Activated CD4-positive, alpha-beta T cell treated with anti-CD3 and anti-CD28 coated beads, Interleukin-2, Interleukin-4, amounts not matched to agents 100 ng/mL and 50 ng/mL, durations not matched to agents 16 hours and 8 hours (primary cell): ENCODE data around the gene ANKDD1B.

Experiments
- DNase-seq: peaks from one replicate; pipeline ENCODE4 v3.0.0-alpha.2; 2020; ENCODE audit warnings: low spot score

ANKDD1B gene

DNA sequence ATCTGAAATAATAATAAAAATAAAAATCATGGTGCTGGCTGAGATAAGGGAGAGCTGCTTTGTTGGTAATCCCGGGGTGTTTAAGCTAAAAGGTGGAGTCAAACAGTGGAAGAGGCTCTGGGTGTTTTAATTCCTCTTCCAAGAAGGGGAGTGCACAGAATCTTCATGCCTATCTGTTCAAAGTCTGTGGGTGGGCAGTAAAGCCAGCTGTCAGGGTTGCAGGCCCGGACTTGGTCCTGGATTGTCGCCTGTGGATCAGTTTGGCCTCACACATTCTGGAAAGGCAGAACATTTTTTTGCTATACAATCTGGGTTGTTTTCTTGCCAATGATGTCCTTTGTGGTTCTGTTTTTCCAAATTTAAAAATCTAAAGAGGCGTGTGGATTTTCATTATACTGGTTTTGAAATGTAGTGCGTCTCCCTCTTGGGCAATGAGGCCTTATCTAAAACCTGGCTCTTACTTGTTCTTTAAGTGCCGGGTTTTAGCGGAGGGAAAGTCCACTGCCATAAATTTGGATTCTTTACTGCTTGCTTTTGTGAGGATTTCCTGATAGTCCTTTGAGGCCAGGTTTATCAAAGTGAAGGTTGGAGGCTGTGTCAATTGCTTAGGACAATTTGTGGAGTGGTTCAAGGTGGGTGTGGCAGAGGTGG, 5.8 kb downstream of the ANKDD1B start:
- DNase-seq: no peak

DNA sequence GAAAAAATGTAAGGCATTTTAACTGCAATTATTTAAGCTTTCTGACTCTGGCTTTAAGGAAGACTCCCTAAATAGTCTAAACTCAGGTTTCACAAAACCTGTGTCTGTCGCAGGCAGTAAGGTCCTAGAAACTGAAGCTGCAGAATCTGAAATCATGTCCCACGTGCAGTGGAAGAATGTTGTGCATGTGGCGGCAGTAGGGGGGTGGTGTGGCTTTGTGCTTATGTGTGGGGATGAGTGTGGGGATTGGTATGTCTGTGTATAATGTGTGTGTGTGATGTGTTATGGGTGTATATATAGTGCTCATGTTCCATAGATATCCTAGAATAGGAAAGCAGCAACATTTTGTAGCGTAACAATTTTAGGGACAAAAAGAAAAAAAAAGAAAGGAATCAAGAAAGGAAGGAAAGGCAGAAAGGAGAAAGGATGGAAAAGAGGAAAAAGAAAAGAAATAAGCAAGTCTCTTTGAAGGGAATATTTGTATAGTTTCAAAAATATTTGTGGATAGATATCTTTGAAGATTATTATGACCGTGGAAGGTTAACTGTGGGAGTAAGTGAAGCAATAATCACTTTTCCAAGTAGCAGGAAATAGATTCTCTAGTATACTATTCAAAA, 6.6 kb downstream of the ANKDD1B start:
- no peak for DNase-seq

GRCh38 chr5:75620184-75620959, 9.1 kb downstream of the ANKDD1B start:
- no peak for DNase-seq

DNA sequence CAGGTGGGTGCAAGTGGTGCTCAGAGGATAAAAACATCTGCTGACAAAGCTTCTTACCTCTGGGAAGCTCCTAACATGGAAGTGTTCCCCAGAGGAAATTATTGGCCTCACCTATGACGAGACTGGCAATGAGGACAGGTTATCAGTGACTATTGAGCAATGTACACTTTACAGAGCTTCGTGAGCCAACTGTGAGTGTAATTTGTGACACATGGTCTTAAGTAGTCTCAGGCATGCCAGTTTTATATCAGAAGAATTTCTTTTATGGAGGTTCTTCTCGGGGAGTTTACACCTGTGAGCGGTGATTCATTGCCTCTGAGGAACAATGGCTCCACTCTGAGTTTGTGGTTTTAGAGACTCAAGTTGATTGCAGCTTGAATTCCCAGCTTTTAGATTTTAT, 11.3 kb downstream of the ANKDD1B start:
- DNase-seq: no peak

GRCh38 chr5:75623846-75624245, 12.6 kb downstream of the ANKDD1B start:
- no peak for DNase-seq

DNA sequence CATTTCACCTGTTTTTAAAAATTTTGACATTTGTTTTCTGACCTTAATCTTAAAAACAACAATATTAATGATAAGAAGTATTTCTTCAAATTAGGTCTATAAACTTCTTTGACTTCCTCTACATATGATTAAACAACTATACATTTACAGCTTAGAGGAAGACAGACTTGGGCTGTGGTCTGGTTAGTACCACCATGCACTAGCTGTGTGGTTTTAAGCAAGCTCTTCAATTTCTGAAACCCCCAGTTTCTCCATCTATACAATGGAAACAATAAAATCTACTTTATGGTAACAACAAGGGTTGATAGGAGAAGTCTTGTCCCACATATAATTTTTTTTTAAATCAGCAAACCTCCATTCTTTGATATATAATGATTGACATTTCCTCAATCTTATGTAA, 15.7 kb downstream of the ANKDD1B start:
- no peak for DNase-seq

DNA sequence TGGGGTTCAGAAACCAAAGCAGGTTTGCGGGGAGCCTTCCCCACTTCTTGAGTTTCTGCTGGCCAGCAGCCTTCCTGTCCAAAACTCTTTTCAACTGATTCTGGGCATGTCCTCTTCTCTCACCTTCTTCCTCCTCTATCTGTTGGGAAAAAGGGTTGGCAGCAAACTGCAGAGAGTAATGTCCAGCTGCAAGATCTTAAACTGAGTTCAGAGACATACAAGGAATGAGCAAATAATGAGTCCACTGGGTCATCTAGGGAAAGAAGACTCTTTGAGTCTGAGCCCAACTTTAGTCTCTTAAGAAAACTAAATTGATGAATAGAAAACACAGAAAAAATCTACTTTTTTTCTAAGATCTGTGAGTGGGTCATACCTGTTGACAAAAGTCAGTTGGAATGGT, 16.5 kb downstream of the ANKDD1B start:
- no peak for DNase-seq

DNA sequence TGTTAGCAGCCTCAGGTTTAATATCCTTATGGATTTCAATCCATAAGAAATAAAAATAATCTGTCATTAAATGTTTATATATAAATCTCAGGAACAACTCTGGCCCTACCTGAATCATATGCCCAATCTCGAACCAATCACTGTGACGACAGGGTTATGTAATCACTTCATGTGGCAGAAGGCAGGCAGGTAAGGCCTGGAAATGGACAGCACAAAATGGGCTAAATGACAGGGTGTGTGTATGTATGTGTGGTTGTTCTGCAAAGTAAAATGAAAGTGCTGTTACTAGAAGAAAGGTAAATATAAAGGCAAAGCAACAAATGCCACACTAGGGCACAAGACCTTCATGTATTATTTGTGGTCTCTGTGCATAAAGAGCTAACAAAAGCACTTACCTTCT, 19.6 kb downstream of the ANKDD1B start:
- no peak for DNase-seq

GRCh38 chr5:75632321-75632720, 21.1 kb downstream of the ANKDD1B start:
- DNase-seq: no peak

DNA sequence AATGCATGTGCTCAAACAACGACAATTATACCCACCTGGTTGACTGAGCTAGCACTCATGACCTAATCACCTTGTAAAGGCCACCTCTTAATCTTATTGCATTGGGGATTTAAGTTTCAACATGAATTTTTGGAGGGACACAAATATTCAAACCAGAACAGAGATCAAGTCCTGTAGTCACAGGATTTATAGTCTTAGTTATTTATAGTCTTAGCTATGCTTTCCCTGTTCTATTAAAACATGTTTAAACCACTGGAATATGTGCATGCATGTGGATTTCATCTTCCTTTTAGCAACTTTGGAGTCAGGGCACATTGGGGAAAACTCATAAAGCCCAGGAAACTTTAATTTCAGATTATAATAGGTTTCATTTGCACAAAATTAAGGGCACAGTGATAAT, 26.7 kb downstream of the ANKDD1B start:
- no peak for DNase-seq

DNA sequence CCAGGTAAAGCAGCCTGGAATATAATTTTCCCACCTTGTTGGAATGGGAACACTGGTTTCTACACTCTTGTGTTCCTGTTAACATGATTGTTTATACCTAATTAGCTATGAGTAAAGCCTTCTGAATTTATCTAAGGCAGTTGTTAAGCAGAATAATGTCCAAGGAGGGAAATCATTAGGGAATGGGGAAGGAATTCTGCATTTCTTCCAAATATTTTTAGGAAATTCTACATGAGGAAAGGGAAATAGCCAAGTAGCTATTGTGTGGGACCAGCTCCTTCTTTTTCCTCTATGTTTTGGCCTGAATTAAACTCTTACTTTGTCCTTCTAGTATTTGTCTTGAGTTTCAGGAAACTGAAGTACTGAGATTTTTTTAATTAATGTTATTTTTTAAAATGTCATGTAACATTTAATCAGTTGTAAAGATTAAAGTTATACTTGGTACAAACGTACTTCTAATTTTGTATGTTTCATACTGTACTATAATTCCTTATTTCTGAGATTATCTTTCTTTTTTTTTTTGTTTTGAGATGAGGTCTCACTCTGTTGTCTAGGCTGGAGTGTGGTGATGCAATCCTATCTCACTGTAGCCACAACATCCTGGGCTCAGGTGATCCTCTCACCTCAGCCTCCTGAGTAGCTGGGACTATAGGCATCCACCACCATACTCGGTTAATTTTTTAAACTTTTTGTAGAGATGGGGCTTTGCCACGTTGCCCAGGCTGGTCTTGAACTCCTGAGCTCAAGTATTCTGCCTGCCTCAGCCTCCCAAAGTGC, 28.5 kb downstream of the ANKDD1B start:
- no peak for DNase-seq

- no peak for DNase-seq
These were observed 29.1 kb downstream of the ANKDD1B start for GRCh38 chr5:75640395-75640794.

- DNase-seq: no peak
These were observed 29.6 kb downstream of the ANKDD1B start for GRCh38 chr5:75640826-75641225.

DNA sequence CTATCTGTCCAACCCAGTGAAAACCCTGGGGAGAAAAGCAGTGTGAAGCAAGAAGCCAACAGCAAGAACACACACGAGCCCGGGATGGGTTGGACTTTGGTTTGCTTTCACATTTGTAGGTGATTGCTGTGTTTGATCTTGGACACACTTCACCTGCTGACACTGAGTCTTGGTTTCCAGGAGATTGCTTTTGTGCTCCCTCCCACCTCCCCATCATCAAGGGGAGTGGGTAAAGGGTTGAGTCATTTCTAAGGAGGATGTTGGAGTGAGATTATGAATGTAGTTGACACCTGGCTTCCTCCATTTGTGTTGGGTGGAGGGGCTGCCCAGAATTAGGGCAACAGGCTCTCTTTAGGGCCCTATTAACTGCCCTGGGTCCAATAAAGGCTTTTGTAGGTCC, 37.5 kb downstream of the ANKDD1B start:
- peak; percentile 27 for DNase-seq

DNA sequence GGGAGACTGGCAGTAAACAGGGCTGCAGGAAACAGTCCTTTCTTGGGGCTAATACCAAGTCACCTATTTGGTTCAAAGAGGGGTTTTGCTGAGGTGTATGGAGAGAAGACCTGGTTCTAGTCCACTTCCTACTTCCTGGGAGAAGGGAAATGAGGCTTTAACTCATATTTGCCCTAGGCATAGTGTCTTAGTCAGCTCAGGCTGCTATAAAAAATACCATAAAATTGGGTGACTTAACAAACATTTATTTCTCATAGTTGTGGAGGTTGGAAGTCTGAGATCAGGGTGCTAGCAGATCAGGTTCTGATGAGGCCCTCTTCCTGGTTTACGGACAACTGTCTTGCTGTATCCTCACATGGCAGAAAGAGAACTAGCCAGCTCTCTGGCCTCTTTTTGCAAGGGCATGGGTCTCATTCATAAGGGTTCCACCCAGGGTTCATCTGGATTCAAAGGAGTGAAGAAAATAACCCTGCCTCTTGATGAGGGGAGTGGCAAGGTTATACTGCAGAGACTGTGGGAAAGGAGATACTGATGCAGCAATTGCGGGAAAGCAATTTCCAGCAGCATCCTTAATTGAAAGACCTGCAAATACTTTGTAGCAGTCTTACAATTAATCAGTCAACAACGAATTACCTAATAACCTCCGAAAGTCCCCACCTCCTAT, 40.5 kb downstream of the ANKDD1B start:
- no peak for DNase-seq

- no peak for DNase-seq
These were observed 42.3 kb downstream of the ANKDD1B start for GRCh38 chr5:75653521-75653920.

DNA sequence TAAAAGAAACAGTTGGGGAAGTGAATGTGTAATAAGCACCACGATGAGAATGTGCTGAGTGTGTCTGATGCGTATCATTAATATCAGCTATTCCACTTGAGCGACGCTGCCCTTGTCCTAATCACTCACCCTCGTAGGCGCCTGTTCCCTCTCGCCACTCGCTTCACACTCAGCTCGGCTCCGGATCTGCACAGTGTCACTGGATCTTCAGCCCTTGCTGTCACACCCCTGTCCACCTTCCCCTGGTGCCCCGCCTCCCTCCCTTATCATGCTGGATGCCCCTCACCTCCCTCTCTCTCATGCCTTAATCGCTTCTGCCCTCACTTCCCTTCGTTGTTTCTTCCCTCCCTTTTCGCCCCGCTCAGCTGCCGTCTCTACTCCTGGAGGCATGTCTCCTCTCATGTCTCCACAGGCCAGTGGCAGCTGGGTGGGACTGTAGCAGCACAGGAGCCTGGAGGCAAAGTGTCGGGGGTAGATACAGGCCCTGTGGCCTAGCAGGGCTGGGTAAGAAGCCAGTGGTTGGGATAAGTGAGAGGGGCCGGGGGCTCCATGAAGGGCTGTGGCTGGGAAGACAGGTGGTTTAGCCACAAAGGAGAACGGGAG, 43.5 kb downstream of the ANKDD1B start:
- DNase-seq: no peak

DNA sequence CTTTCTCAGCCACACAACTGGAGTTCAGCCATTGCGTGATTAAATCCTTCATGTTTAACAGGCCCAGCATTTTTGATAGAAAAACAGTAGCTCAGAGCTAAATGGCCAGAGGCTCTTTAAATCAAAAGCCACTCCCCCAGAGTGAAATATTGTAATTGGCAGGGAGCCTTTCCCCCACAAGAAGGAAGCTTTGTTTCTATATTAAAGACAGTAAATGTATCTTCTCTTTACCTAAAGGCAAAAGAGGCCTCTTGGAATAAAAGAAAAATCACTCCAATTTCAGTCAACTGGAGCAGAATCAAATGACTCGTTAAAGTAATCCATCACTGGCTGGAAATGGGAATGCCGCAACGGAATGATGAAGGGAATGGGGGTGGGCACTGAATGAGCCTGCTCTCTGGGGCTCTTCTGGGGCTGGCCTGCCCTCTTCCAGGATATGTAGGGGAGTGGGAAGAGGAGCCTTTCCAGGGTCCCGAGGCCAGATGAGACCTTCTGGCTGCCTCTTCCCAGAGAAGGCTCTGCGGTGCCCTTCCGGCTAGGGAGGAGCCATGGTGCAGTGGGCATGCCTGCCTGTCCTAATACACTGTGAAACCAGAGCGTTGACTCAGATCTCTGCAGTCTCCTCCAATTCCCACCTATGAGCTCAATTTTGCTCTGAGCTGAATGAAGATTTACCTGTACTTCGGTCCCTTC, 45.2 kb downstream of the ANKDD1B start:
- DNase-seq: no peak

DNA sequence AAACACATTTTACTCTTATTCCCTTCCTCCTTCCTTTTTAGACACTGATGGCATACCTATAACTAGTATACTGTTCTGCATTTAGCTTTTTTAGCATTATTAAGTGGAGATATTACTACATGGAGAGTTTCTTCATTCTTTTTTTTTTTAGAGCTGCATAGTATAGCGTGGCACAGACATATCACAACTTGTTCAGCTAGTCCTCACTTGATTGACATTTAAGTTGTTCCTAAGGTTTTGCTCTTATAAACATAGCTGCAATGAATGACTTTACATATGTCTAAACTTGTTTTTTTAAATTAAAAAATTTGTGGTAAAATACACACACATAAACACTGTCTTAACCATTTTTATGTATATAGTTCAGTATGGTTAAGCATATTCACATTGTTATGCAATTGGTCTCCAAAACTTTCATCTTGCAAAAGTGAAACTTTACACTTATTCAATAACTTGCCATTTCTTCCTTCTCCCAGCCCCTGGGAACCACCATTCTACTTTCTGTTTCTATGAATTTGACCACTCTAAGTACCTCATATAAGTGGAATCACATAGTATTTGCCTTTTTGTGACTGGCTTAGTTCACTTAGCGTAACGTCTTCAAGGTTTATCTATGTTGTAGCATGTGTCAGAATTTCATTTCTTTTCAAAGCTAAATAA, 48.7 kb downstream of the ANKDD1B start:
- peak; percentile 21 for DNase-seq

DNA sequence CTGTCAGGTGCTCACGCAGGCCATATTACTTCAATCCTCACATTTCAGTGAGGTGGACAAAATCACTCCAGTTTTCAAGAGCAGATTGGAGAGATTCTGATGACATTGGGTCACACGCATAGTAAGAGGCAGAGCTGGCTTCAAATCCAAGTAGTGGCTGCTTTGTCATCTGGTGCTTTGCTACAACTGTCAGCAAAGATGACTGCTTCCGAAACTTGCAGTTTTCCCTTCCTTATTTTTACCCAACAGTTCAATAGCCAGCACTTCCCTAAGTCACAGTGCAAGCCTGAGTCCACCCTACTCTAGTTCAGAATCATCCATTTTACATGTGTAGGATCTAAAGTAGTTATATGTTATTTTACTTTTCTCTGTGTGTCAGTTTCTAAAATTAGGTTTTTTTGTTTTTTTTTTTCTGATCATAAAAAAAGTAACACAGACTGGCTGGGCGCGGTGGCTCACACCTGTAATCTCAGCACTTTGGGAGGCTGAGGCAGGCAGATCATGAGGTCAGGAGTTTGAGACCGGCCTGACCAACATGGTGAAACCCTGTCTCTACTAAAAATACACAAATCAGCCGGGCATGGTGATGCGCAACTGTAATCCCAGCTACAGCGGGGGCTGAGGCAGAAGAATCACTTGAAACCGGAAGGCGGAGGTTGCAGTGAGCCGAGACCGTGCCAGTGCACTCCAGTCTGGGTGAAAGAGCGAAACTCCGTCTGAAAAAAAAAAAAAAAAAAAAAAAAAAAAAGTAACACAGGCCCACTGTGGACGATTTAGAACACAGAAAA, 49.6 kb downstream of the ANKDD1B start:
- no peak for DNase-seq
